H1 (cell line): ENCODE results near the gene EPHA2.

Experiments used
- ASH2L ChIP-seq: fragments of 200-600, 300-600 bp; sonication (generic); IDR thresholded peaks from one replicate; pipeline ENCODE4 v1.7.1; 2017; ENCODE audit warnings: low read length
- EP300 ChIP-seq, 2 experiments: IDR thresholded peaks; 1 replicate in 1 of 2; 2 replicates in 1 of 2; pipeline ENCODE4 v1.6.1; 2011 to 2012; ENCODE audit warnings: low read depth in 2 of 2, low read length in 2 of 2, mild to moderate bottlenecking in 2 of 2, borderline replicate concordance in 1 of 2, inconsistent platforms in 1 of 2, moderate library complexity in 1 of 2
- GTF2F1 ChIP-seq: IDR thresholded peaks from 2 replicates; pipeline ENCODE4 v1.6.1; 2012; ENCODE audit warnings: low read depth, low read length, improper control_type of control experiment, borderline replicate concordance
- POLR2AphosphoS5 ChIP-seq: IDR thresholded peaks from 2 replicates; pipeline ENCODE4 v1.6.1; 2011; ENCODE audit warnings: low read depth, low read length
- POU5F1 ChIP-seq: IDR thresholded peaks from 2 replicates; pipeline ENCODE4 v1.6.1; 2011; ENCODE audit warnings: low read depth, mild to moderate bottlenecking, low read length, moderate library complexity
- SRF ChIP-seq: IDR thresholded peaks from 2 replicates; pipeline ENCODE4 v1.6.1; 2011; ENCODE audit warnings: mild to moderate bottlenecking, low read depth, low read length, moderate library complexity
- SUZ12 ChIP-seq: fragments of 200-600 bp; sonication (generic); IDR thresholded peaks from 2 replicates; pipeline ENCODE4 v1.6.1; 2012; ENCODE audit warnings: mild to moderate bottlenecking, inconsistent platforms, low read length, moderate library complexity, mixed read lengths

DNA sequence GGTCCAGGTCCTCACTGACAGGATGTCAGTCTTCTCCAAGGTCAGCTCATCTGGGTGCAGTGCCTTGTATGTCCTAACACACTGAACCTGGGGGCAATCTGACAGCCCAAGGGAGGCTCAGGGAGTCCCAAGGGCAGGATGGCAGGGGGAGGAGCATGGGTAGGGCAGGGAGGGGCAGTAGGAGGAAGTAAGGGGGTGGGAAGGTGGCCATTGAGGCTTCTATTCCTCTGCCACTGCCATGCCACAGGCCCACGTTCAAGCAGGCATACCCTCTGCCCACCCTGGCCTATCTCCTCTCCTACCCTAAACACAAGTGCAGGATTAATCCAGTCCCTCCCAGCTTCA is 43.3 kb upstream of the EPHA2 start:
- no peak for TF ChIP-seq POLR2AphosphoS5
- no peak for TF ChIP-seq POU5F1
- no peak for TF ChIP-seq EP300 (IDR thresholded peaks at IDR 0.05; ENCODE audit: borderline replicate concordance in 1 of 2, low read depth in 2 of 2, low read length in 2 of 2)
- TF ChIP-seq SUZ12: no peak
- no peak for TF ChIP-seq GTF2F1
- TF ChIP-seq ASH2L: no peak
- TF ChIP-seq SRF: no peak
